ENCODE measurements around the gene ZNF248.

Gene ZNF248

GRCh38 chr10:37839243-37839642, 18.2 kb downstream of the ZNF248 start:
- TF ChIP-seq CSRNP3 (CRISPR knock-in tag; IDR thresholded peaks at IDR 0.05) (no peak), RARB (CRISPR knock-in tag; IDR thresholded peaks at IDR 0.05) (no peak), ZFP3 (CRISPR knock-in tag; IDR thresholded peaks at IDR 0.05) (no peak), PPARA (CRISPR knock-in tag; IDR thresholded peaks at IDR 0.05; ENCODE audit: borderline replicate concordance) (no peak), BACH2 (CRISPR knock-in tag; IDR thresholded peaks at IDR 0.05; ENCODE audit: borderline replicate concordance) (no peak), ARNTL (CRISPR knock-in tag; IDR thresholded peaks at IDR 0.05; ENCODE audit: borderline replicate concordance, low read depth) (no peak), ESRRG (CRISPR knock-in tag; IDR thresholded peaks at IDR 0.05) (no peak), ISL1 (CRISPR knock-in tag; IDR thresholded peaks at IDR 0.05) (no peak), ZNF565 (CRISPR knock-in tag; conservative IDR thresholded peaks at IDR 0.05; ENCODE audit: low read depth) (no peak)
- no peak for ATAC-seq

- TF ChIP-seq GLIS3 (CRISPR knock-in tag; IDR thresholded peaks at IDR 0.05), result no peak
- TF ChIP-seq POU6F1 (CRISPR knock-in tag; IDR thresholded peaks at IDR 0.05; ENCODE audit: borderline replicate concordance, low read depth), result no peak
- TF ChIP-seq RARB (CRISPR knock-in tag; IDR thresholded peaks at IDR 0.05), result no peak
- TF ChIP-seq TOX (CRISPR knock-in tag; IDR thresholded peaks at IDR 0.05; ENCODE audit: borderline replicate concordance), result no peak
- no peak for TF ChIP-seq ZFP30 (CRISPR knock-in tag; IDR thresholded peaks at IDR 0.05)
- TF ChIP-seq TSHZ2 (CRISPR knock-in tag; IDR thresholded peaks at IDR 0.05), result no peak
- ATAC-seq, result no peak
These were observed 25.7 kb downstream of the ZNF248 start for GRCh38 chr10:37831495-37832333.

GRCh38 chr10:37826806-37827205, 30.6 kb downstream of the ZNF248 start:
- no peak for TF ChIP-seq ZNF8 (CRISPR knock-in tag; IDR thresholded peaks at IDR 0.05)
- no peak for TF ChIP-seq RARB (CRISPR knock-in tag; IDR thresholded peaks at IDR 0.05)
- TF ChIP-seq PPARA (CRISPR knock-in tag; IDR thresholded peaks at IDR 0.05; ENCODE audit: borderline replicate concordance), result no peak
- TF ChIP-seq ESRRG (CRISPR knock-in tag; IDR thresholded peaks at IDR 0.05), result no peak
- no peak for TF ChIP-seq TOX (CRISPR knock-in tag; IDR thresholded peaks at IDR 0.05; ENCODE audit: borderline replicate concordance)
- no peak for TF ChIP-seq PATZ1 (CRISPR knock-in tag; IDR thresholded peaks at IDR 0.05; ENCODE audit: borderline replicate concordance)
- TF ChIP-seq ISL1 (CRISPR knock-in tag; IDR thresholded peaks at IDR 0.05), result no peak
- ATAC-seq, result no peak

- ATAC-seq, result no peak
- TF ChIP-seq PPARA (CRISPR knock-in tag; IDR thresholded peaks at IDR 0.05; ENCODE audit: borderline replicate concordance), result no peak
These were observed 36.2 kb downstream of the ZNF248 start for GRCh38 chr10:37821237-37821636.

GRCh38 chr10:37819797-37820196, 37.6 kb downstream of the ZNF248 start:
- no peak for TF ChIP-seq TSHZ2 (CRISPR knock-in tag; IDR thresholded peaks at IDR 0.05)
- no peak for TF ChIP-seq ZFP3 (CRISPR knock-in tag; IDR thresholded peaks at IDR 0.05)
- TF ChIP-seq SNAI2 (CRISPR knock-in tag; IDR thresholded peaks at IDR 0.05), result no peak
- ATAC-seq, result no peak
